Cerebellar nuclear complex (tissue), 1 donor: ENCODE data around the gene FOXL1.

Experiments
- DNase-seq, 2 experiments: peaks; one replicate each; lab custom pipeline; 2025; lab: John Stamatoyannopoulos, UW

FOXL1 gene

DNA sequence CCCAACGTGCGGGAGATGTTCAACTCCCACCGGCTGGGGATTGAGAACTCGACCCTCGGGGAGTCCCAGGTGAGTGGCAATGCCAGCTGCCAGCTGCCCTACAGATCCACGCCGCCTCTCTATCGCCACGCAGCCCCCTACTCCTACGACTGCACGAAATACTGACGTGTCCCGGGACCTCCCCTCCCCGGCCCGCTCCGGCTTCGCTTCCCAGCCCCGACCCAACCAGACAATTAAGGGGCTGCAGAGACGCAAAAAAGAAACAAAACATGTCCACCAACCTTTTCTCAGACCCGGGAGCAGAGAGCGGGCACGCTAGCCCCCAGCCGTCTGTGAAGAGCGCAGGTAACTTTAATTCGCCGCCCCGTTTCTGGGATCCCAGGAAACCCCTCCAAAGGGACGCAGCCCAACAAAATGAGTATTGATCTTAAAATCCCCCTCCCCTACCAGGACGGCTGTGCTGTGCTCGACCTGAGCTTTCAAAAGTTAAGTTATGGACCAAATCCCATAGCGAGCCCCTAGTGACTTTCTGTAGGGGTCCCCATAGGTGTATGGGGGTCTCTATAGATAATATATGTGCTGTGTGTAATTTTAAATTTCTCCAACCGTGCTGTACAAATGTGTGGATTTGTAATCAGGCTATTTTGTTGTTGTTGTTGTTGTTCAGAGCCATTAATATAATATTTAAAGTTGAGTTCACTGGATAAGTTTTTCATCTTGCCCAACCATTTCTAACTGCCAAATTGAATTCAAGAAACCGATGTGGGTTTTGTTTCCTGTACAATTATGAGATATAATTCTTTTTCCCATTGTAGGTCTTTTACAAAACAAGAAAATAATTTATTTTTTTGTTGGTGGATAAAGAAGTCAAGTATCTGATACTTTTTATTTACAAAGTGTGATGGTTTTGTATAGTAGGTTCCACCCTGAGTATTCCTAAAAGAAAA lies 9.4 kb upstream of the FOXL1 start:
- DNase-seq: no peak

DNA sequence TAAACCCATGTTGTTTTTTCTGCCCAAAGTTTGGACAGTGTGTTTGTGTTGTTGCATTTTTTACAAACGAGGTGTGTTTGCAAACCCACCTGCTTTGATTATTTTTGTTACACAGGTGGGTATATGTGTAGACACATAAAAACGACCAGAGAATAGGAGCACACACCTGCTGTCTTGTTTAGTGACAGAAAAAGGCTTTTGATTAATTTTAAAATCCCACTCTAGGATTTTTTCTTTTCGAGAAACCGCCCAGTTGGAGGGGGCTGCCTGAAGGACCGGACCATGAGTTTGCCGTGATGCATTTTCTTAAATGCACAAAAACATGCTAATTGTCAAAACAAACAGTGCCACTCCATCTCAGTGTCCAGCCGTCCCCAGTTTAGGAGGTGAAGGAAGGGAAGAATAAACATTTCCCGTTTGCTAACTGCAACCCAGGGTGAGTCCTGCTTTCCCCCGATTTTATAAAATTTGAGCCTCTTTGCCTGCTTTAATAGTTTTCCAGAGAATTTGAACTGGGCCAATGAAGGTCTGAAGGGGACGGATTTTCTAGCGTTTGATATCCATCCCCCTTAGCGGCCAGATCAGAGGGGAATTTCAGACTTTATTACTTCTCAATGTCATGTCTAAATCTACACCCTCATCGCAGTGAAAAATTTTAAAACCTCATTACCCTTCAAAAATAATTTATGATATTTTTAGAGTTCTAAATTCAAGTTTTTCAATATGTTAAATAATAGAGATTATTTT lies 8.5 kb upstream of the FOXL1 start:
- DNase-seq: no peak

DNA sequence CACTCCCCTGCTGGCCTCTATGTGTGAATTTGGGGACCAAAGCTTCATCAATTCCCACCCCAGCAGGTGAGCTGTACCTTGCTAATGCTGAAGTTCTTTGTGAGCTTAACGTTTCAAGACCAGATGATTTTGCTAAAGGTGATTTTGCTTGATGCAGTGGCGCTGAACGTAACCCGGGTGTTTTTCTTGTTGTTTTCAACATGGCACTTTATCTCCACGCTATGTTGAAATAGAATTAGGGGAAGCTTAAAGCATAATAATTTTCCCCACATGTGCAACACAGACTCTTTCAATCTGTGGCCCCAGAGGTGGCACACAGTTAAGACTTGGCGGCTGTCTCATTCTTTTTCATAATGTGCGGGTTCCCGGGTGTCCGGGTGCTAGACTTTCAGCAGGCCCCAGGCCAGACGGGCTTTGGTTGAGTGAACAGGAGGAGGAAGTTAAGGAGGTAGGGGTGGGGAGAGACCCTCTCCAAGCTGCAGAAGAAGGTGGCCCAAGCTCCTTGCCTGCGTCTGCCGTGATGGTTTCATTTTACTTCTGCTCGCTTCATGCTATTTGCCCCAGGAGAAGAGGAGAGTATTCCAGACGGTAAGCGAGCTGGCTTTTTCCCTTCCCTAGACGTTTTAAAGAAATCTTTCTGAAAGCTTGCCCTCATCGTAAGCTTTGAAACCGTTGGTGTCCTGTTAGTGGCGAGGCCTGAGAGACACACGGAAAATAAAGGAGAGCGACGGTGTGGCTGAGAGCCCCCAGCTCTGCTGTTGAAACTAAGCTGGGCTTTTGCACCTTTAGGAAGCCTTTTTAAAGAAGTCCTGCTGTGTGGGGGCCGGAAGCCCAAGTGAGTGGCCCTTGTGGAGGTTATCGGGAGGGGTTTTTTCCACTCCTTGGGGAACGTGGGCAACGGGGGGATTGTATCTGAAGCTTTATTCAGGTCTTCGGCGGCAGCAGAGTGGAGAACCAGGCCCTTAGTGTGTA lies 7.5 kb upstream of the FOXL1 start:
- DNase-seq: no peak

DNA sequence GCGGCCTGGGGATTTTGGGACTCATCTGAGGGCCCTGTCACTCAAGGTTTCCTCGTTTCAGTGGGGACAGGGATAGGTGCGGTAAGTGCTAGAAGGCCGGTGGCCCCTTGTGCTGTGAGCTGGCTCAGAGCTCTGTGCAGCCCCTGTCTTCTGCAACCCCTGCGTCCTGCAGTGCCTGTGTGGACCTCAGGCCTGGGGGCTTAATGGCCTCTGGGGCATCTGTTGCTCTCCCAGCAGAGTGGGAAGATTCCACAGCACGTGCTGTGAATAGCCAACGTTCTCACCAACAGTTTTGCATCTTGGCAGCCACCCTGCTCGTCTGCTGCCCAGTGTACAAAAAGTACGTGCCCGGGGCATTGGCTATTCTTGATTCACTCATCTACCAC lies 6.8 kb upstream of the FOXL1 start:
- no peak for DNase-seq

DNA sequence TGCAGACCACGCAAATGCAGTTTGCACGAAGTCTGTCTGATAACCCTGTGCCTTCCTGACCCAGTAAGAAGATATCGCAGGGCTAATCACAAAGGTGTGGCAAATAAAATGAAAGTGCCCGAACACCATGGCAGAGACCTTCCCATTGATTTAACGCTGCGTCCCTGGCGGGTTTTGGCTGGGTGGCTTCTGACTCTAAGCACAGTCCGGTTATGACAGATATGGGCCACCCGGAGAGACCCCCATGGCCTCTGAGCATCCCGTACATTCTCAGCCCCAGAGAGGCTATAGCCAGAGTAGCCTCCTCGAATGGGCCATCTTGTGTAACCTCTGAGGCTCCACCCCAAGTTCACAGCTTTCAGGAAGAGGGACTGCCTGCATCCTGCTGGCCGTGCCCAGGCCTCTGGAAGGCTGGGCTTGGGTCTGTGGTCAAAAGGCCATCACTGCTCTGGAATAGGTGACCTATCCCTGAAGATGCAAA lies 6.3 kb upstream of the FOXL1 start:
- DNase-seq: no peak

DNA sequence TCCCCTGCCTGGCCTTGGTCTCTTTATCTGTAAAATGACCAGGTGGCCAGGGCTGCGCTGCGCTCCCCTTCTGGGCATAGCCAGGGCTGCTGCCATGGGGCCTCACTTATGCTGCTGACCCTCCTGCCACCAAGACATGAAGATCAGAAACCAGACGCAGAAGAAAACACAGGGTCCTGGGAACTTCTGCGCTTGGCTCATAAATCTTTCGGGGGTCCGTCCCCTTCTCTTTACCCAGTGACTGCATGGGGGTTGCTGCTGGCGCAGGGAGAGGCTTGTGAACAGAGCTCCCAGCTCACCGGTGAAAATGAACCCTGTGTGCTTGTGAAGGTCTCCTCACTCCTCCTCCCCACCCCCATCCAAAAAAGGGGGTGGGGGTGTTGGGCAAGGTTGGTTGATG lies 5.7 kb upstream of the FOXL1 start:
- no peak for DNase-seq

DNA sequence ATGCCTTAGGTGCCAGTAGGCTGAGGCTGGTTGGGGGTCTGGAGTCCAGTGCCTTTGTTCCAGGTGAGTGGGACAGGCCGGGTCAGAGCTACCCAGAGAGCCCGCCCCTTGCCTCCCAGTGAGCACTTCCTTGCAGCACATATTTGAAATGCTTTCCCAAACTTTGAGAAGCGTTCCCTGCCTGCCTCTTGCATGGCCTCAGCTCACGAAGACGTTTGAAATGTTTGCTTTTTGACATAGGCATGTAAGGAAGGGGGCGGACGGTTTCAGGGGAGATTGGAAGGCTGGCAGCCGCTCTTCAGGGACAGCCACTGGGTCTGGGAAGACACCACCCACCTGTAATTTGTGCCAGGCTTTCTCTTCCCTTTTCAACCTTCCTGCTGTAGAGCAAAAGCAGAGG lies 5.1 kb upstream of the FOXL1 start:
- DNase-seq: no peak

DNA sequence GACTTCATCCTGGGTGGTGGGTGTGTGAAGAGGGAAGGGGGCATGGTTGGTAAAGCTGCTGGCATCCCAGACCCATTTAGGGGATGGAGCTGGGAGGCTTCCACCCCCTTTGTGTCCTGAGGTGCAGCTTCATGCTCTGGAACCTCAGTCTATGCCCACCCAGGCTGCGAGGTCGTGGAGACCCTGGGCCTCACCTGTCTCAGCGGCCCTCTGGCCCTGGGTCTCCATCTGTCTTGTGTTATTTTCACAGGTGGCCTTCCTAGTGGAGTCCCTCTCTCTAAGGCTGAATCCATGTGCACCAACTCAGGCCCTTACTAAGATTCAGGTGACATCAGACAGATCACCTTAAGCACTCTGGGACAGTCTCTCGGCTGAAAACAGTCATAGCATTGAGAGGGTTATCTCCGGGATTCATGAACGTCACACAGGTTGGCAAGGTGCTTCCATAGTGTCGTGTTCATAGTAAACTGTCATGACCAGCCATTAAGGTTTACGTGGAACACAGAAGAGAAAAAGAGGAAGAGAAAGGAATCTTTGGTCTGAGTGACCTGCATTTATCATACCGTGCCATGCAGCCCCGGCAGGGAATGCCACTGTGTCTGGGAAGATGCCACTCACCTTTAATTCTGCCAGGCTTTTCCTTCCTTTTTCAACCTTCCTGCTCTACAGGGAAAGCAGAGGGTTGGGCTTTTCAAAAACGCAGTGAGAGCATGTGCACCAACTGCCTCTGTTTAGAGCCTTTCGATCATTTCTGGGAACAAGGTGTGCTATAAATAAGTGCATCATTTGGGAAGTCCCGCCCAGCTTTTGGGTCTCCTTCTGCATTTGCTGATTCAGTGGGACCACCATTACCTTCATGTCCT lies 4.5 kb upstream of the FOXL1 start:
- DNase-seq: no peak

DNA sequence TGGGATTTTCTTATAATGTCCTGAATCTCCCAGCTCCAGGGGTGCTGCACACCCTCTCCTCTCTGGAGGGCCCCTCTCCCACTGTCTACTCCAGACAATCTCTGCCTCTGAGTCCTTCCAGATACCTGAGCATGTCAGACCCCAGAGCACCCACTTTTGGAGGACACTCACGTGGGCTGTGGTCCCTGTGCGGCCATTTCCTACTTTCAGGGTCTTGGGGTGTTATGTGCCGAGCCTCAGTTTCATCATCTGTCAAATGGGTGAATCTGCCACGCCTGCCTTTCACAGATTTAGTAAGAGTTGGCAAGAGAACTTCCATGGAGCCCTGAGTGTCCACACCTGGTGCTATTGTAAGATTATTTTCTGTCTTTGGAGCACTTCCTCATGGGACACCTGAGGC lies 3.7 kb upstream of the FOXL1 start:
- DNase-seq: no peak

DNA sequence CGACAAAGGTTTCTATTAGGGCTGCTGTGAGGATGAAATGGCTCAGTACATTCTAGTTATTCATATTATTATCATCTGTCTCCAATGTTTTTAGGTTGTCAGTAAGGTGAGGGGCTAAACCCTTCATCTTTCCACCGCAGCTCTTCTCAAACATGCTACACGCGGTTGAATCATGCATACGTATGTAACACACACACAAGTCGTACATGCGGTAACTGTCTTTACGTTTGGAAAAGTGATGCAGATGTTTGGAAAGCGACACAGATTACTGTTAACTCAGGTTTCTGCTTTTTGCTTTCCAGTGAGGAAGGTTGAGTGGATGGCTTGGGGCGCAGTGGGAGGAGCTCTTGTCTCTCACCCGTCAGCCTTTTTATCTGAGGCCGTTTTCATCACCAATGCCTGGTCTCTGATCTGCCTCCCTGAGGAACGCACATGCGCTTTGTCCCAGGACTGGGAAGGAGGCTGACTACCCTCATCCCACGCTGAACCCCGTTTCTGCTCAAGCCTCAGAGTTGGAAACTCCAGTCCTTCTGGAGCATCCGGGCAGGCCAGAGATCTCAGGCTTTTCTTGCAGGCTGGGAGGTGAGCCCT lies 3.2 kb upstream of the FOXL1 start:
- no peak for DNase-seq

DNA sequence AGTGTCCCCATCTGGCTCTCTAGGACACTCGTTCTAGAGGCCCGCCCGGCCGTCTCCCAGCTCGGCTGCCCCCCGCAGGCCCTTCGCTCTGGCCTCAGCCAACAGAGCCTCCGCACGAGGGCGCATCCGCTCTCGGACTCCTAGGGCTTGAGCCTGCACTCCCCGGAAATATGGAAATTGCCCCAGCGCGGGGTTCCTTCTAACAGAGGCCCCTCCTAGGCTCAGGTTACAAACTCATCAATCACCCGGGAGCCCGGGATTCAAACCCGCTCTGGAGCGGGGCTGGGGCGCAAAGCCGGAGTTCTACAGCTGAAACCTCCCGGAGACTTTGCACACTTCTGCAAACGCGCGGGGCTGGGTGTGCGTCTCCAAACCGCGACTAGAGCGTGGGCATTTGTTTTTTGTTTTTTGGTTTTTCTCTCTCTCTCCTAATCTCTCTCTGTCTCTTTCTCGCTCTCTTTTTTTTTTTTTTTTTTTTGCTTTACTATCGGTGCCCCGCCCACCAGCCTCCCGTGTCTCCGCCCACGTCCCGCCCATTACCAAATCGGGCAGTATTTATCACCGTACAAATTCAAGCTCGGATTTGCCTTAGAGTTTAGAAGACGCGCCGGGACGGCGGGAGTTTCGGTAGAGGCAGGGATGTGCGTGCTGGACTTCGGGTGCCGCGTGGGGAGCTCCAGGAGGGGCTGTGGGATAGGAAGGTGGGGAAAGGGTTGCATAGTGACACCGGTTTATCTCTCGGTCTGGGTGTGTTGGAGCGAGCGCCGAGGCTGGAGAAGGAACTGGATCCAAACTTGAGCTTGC lies 2.4 kb upstream of the FOXL1 start:
- no peak for DNase-seq

DNA sequence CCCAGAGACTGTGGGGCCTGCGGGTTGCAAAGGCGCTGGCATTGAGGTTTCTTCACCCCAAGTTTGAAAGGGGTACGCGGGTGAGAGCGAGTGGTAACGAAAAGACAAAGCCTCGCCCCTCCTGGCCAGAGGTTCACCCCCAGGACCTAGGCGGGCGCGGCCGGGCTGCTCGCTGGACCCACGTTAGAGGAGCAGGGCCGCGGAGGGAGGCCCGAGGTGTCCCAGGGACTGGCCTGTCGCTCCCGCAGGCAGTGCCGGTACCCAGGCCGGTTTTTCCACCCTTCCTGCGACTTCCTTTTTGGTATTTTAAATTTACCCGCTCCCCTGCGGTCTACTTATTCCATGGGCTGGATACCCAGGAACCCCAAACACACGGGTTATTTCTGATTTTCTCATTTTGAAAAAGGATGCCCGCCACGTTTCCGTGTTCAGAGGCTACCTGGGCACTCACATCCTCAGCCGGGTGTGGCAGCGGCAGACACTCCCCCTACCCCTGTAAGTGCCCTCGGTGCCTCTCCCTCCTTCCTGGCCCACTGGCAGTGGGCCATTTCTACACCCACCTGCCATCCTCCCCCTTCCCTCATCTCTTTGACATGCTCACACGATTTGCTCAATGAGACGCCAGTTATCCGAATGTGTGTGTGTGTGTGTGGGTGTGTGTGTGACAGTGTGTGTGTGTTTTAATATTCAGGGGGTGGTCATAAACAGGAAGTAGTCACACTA lies 1.6 kb upstream of the FOXL1 start:
- no peak for DNase-seq

DNA sequence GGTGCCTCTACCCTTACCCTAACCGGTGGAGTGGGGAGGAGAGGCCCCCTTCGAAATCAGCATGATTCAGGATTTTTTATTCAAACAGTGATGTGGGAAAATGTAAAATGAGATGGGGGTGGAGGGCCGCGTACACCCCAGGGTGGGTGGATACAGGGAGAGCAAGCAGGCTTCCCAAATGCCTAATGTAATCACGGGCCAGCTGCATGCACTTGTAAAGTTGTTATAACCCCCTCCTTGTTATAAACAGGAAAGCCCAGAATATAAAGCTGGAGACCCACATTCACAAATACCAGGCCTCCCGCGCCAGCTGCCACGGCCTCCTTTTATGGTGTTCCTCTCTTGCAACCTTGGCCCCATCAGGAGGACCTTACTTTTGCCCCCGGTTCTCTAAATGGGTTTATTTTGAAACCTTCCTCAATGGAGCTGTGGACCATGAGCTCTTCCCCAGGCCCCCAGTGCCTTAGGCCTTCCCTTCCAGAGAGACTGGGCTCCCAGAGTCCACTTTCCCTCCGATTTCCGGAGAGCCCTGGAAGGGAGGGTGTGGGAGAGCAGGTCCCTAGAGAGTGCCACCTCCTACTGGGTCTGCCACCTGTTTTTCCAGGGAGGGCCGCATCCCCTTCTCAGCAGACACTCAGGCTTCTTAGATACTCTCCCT lies 906 bp upstream of the FOXL1 start:
- no peak for DNase-seq

DNA sequence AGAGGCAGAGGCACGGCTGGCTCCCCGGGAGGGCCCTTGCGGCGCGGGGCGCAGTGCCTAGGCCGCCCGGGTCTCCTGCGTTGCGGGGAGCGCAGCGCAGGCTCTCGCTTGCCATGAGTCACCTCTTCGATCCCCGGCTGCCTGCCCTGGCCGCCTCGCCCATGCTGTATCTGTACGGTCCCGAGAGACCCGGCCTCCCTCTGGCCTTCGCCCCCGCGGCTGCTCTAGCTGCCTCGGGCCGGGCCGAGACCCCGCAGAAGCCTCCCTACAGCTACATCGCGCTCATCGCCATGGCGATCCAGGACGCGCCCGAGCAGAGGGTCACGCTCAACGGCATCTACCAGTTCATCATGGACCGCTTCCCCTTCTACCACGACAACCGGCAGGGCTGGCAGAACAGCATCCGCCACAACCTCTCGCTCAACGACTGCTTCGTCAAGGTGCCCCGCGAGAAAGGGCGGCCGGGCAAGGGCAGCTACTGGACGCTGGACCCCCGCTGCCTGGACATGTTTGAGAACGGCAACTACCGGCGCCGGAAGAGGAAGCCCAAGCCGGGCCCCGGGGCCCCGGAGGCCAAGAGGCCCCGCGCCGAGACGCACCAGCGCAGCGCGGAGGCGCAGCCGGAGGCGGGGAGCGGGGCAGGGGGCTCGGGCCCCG lies 390 bp downstream of the FOXL1 start:
- DNase-seq: no peak

DNA sequence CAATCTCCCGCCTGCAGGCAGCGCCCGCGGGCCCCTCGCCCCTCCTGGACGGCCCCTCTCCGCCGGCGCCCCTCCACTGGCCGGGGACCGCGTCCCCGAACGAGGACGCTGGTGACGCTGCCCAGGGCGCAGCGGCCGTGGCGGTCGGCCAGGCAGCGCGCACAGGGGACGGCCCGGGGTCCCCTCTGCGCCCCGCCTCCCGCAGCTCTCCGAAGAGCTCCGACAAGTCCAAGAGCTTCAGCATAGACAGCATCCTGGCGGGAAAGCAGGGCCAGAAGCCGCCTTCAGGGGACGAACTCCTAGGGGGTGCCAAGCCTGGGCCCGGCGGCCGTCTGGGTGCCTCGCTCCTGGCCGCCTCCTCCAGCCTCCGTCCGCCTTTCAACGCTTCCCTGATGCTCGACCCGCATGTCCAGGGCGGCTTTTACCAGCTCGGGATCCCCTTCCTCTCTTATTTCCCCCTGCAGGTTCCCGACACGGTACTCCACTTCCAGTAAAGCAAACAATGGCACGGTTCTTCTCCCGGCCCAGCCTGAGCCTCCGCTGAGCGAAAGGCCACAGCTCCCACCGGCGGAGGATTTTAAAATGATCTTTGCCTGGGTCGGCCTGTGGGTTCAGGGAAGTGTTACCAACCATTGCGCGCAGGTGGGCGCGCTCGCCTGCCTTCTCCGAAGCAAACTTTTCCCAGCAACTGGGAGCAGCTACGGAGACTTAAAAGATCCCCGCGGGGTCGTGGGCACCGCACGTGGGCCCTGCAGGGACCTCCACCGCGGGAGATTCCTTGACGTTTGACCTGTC lies 1.1 kb downstream of the FOXL1 start:
- DNase-seq: no peak

DNA sequence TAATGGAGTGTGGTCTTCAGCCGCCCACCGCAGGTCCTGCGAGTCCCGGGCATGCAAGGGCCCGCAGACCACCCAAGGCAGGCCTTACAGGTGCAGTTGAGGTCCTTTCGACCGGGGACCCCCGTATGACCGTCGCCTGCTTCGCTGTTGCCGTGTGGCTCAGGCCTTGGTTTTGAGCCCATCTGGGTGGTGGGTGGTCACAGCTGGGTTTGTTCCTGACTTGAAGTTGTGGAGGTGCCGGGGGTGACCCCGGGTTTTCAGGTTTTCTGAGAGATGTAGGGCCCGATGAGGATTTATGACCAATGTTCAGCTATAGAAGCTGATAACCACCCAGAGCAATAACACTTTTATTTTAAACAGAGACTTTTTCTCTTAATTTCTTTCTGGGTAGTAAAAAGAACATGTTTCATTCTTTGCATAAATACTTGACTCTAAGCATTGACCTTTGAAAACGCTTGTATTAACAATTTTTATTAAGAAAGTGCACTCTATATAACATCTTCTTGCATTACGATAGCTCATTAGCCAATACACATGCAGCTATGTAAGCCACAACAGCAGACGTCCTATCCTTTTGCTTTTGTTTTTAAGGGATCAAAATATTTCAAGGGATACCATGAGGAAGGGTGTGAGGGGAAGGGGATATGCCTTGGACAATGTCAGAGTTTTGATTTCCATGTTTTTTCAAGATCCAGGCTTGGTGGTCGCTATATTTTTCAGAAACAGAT lies 1.9 kb downstream of the FOXL1 start:
- no peak for DNase-seq

DNA sequence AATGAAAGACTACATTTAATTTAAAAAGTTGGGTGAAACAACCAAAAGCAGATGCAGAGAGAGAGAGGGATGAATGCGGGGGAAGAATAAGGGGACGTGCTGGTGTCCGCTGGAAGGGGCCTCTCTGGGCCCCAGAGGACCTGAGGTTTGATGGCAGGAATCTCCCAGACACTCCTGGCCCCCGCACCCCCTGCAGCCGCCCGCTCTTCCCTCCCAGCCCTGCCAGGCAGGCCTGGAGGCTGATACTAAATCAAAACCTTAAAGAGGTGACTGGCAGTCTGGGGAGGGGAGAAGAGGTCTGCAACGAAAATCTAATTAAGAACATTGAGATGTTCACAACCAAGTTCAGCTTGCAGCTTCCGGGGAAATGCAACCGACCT lies 2.4 kb downstream of the FOXL1 start:
- DNase-seq: no peak
